HL-60/S4 treated with retinoic acid at 250 ng/mL for 4 days and 3 days (cell line): ENCODE data around the gene DLG2.
"Not testable (repeated sequence)": the region's sequence is repeated elsewhere in the genome, so short reads cannot be mapped to it uniquely, and the experiment has no call there.

ENCODE experiments used
- in situ Hi-C: fragments of 300-500 bp; cut with MboI; formaldehyde crosslinking; loops from 2 replicates; pipeline ENCODE4 v1.7.0; 2022; ENCODE audit warnings: low sequenced_read_pairs

DLG2 gene

DNA sequence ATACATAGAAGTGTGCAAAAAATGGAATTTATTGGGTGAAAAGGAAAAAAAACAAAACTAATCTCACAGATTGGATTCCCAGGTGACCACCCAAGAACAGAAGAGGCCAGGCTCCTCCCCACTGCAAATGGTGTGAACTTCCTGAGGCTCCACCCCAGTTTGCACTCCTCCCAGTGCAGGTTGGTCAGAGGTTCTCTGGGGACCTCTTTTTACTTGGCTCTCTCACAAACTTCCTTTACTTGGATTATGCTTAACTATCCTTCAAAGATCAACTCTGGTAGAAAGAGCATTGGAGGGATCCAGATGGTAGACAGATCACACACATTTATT is 2202.0 kb downstream of the DLG2 start:
- in situ Hi-C loops = no loop called here

DNA sequence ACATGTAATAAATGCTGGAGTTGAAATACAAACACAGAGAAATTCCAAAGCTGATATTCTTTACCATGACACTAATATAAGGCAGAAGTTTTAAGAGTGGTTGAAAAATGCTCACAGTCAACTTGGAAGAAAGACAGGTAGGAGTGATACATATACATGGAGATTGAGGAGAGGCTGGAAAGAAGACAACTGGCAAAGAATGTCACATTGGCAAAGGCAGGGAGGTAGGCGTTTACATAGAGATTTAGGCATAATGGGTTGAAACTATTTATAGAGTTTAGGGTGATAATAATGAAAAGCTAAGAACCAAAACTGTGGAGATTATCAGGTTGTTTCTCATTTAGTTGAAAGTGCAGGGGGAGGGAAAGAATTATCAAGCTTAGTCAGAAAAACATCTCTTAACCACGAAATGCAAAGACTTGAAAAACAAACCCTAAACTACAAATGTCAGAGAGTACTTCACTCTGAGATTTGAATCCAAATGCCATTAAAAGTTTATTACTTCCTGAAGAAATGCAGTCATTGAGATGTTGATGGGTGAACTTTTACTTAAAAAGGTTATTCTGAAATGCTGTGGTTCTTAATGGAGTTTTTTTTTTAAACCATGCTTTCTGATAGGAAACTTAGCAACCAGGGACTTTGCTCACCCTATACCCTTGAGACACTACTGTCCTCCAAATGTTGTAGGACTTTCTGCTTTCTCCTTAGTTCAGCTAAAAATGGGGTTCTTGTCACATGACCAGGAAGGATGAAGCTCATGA is 2202.6 kb downstream of the DLG2 start:
- in situ Hi-C loops = no loop called here

DNA sequence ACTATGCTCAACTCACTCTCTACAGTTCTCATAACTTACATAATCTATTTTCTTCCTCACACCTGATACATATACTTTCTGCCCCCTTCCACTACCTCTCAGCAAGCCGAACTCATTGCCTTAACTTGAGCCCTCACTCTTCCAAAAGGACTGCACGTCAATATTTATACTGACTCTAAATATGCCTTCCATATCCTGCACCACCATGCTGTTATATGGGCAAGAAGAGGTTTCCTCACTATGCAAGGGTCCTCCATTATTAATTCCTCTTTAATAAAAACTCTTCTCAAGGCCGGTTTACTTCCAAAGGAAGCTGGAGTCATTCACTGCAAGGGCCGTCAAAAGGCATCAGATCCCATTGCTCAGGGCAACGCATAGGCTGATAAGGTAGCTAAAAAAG is 2204.5 kb downstream of the DLG2 start:
- in situ Hi-C loops = not testable (repeated sequence)

DNA sequence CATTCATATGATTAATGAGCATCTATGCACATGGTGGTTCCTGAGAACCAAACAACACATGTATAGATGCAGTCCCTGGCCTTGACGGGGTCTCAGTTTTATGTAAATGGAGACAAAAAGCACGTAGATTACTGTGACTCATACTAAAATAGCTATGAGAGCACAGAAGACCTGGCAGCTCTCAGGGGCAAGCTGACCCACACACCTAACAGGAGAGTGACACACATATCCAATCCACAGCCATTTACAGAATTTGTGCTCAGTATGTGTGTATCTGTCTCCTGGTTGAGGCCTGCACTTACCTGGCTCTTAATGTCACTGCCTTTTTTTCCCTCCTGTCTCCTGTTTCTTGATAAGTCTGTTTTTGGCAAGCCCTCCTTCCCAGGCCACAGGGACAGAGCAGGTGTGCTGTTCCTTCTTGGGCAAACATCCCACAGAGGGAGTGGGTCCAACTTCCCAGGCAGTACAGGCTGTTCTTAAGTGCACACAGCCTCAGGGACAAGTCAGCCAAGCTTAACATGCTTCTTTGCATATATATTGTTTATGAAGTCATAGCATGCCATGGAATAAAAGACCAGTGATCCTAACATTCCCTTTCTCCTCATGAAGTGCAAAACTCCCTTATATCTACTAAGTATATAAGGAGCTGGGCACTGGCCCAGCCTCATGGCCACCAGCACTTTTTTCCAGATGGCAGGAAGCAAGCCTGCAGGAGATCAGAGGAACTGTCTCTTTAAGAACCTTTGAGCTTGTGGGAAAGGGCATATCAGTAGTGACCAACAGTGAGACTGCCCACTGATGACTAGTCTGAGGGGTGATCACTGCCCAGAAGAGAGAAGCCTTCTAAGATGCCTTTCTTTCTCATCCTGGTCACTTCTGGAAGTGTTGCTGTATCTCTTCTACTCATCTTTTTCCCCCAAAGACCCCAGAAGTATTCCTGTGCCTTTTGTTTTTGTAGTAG is 2216.3 kb downstream of the DLG2 start:
- in situ Hi-C loops = no loop called here

- in situ Hi-C loops = no loop called here
These were observed 2217.3 kb downstream of the DLG2 start for GRCh38 chr11:83409891-83410290.

DNA sequence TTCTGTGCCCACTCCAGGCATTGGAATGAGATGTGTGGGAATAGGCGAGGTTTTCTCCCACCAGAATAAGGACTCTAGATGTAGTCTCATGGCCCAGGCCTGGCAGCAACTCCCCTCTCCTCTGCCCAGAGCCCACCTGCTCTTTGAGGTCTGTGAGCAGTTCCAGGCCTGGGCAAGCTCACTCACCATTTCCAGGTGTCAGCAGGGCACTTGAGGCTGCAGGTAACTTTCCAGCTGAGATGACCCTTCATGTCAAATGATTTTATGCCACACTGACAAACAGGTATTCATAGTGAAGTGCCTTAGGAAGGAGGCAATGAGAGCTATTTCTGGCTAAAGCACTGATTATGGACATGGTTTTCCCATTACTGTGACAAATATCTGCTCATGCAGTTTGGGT is 2217.7 kb downstream of the DLG2 start:
- in situ Hi-C loops = no loop called here

- in situ Hi-C loops = no loop called here
These were observed 2218.2 kb downstream of the DLG2 start for GRCh38 chr11:83408946-83409345.
